ENCODE data around the gene NRARP.
"Not testable (repeated sequence)": the region's sequence is repeated elsewhere in the genome, so short reads cannot be mapped to it uniquely, and the experiment has no call there.

NRARP gene

GRCh38 chr9:137347928-137348327, 45.9 kb upstream of the NRARP start:
- Histone ChIP-seq H3K9ac (no peak overlapping the region), H2AFZ (no peak overlapping the region), H3K4me1 (no peaks in the 10 kb centered on the region), H3K27me3 (ENCODE audit: control insufficient read depth, insufficient read depth, low read length) (no peaks in the 10 kb centered on the region), H3K36me3 (ENCODE audit: control insufficient read depth, insufficient read depth, low read length) (no peaks in the 10 kb centered on the region), H3K27ac (no peak overlapping the region), H3K9me3 (ENCODE audit: control insufficient read depth, low read length) (no peaks in the 10 kb centered on the region), H3K79me2 (no peaks in the 10 kb centered on the region), H3K4me3 (ENCODE audit: low read depth, low read length) (no peak overlapping the region), H3K4me2 (ENCODE audit: low read length) (no peak overlapping the region)
- TF ChIP-seq, protein P1, sequence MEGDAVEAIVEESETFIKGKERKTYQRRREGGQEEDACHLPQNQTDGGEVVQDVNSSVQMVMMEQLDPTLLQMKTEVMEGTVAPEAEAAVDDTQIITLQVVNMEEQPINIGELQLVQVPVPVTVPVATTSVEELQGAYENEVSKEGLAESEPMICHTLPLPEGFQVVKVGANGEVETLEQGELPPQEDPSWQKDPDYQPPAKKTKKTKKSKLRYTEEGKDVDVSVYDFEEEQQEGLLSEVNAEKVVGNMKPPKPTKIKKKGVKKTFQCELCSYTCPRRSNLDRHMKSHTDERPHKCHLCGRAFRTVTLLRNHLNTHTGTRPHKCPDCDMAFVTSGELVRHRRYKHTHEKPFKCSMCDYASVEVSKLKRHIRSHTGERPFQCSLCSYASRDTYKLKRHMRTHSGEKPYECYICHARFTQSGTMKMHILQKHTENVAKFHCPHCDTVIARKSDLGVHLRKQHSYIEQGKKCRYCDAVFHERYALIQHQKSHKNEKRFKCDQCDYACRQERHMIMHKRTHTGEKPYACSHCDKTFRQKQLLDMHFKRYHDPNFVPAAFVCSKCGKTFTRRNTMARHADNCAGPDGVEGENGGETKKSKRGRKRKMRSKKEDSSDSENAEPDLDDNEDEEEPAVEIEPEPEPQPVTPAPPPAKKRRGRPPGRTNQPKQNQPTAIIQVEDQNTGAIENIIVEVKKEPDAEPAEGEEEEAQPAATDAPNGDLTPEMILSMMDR (IDR thresholded peaks at IDR 0.05): no peak

- Histone ChIP-seq H3K9ac (no peak overlapping the region), H3K79me2 (no peaks in the 10 kb centered on the region), H3K4me3 (ENCODE audit: low read depth, low read length) (no peak overlapping the region), H3K27me3 (ENCODE audit: control insufficient read depth, insufficient read depth, low read length) (no peaks in the 10 kb centered on the region), H3K4me1 (no peaks in the 10 kb centered on the region), H3K36me3 (ENCODE audit: control insufficient read depth, insufficient read depth, low read length) (no peaks in the 10 kb centered on the region), H3K9me3 (ENCODE audit: control insufficient read depth, low read length) (no peaks in the 10 kb centered on the region), H3K27ac (no peak overlapping the region), H2AFZ (no peak overlapping the region), H3K4me2 (ENCODE audit: low read length) (no peak overlapping the region)
- TF ChIP-seq, protein P1 (IDR thresholded peaks at IDR 0.05): no peak
These were observed 40.4 kb upstream of the NRARP start for GRCh38 chr9:137342482-137342881.

GRCh38 chr9:137341227-137341626, 39.2 kb upstream of the NRARP start:
- Histone ChIP-seq H3K27ac (no peak overlapping the region), H3K27me3 (ENCODE audit: control insufficient read depth, insufficient read depth, low read length) (no peaks in the 10 kb centered on the region), H2AFZ (no peak overlapping the region), H3K4me1 (no peaks in the 10 kb centered on the region), H3K36me3 (ENCODE audit: control insufficient read depth, insufficient read depth, low read length) (no peaks in the 10 kb centered on the region), H3K4me2 (ENCODE audit: low read length) (no peak overlapping the region), H3K9me3 (ENCODE audit: control insufficient read depth, low read length) (no peaks in the 10 kb centered on the region), H3K4me3 (ENCODE audit: low read depth, low read length) (no peak overlapping the region), H3K9ac (no peak overlapping the region), H3K79me2 (no peaks in the 10 kb centered on the region)
- TF ChIP-seq, protein P1 (IDR thresholded peaks at IDR 0.05): no peak

GRCh38 chr9:137339908-137340462, 37.9 kb upstream of the NRARP start:
- not testable (repeated sequence) for H3K4me1 ChIP-seq; H3K79me2 ChIP-seq; H3K36me3 ChIP-seq (ENCODE audit: control insufficient read depth, insufficient read depth, low read length); H3K9me3 ChIP-seq (ENCODE audit: control insufficient read depth, low read length); H3K27ac ChIP-seq; H3K9ac ChIP-seq; H3K4me3 ChIP-seq (ENCODE audit: low read depth, low read length); H3K27me3 ChIP-seq (ENCODE audit: control insufficient read depth, insufficient read depth, low read length); H3K4me2 ChIP-seq (ENCODE audit: low read length); H2AFZ ChIP-seq

GRCh38 chr9:137339045-137339907, 37.2 kb upstream of the NRARP start:
- H3K27me3 ChIP-seq (ENCODE audit: control insufficient read depth, insufficient read depth, low read length): no peaks in the 10 kb centered on the region
- no peak overlapping the region for H3K4me3 ChIP-seq (ENCODE audit: low read depth, low read length)
- no peaks in the 10 kb centered on the region for H3K79me2 ChIP-seq
- H2AFZ ChIP-seq: no peak overlapping the region
- no peak overlapping the region for H3K9ac ChIP-seq
- no peaks in the 10 kb centered on the region for H3K9me3 ChIP-seq (ENCODE audit: control insufficient read depth, low read length)
- TF ChIP-seq, protein P1 (IDR thresholded peaks at IDR 0.05): no peak
- no peaks in the 10 kb centered on the region for H3K4me1 ChIP-seq
- H3K36me3 ChIP-seq (ENCODE audit: control insufficient read depth, insufficient read depth, low read length): no peaks in the 10 kb centered on the region
- H3K4me2 ChIP-seq (ENCODE audit: low read length): no peak overlapping the region
- no peak overlapping the region for H3K27ac ChIP-seq

Data from parathyroid adenoma (tissue), 2 donors.